CMK (cell line): ENCODE results near the gene HNRNPL.

ENCODE experiments used
- DNase-seq: peaks from one replicate; pipeline ENCODE4 v3.0.0-alpha.2; 2010; ENCODE audit warnings: low read depth

Gene HNRNPL

DNA sequence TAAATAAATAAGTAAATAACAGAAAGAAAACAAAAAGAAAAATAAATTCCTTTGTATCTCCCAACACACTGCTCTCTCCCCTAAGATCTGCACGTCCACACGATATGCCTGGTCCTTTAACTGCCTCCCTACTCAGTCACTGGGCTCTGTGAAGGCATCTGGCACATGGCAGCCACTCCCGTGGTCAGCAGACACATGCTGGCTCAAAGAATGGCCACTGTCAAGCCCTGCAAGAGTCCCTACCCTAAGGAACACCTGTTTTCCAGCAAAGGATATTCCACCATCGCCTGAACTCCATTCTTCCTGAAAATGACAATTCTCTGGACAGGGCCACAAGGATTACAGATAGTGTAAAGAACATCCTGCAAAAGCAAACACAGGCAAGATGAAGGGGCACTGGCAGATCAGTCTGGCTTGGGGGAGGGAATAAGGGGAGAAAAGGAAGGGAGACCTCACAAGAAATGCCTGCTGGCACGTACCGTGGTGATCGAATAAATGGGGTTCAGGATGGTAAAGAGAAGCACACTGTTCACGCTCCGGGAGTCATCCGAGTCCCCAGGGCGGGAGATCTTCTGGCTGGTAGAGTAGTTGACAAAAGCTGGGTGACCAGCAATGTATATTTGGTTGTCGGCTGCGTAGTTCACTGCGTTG, 4.3 kb downstream of the HNRNPL start:
- DNase-seq = no peak

DNA sequence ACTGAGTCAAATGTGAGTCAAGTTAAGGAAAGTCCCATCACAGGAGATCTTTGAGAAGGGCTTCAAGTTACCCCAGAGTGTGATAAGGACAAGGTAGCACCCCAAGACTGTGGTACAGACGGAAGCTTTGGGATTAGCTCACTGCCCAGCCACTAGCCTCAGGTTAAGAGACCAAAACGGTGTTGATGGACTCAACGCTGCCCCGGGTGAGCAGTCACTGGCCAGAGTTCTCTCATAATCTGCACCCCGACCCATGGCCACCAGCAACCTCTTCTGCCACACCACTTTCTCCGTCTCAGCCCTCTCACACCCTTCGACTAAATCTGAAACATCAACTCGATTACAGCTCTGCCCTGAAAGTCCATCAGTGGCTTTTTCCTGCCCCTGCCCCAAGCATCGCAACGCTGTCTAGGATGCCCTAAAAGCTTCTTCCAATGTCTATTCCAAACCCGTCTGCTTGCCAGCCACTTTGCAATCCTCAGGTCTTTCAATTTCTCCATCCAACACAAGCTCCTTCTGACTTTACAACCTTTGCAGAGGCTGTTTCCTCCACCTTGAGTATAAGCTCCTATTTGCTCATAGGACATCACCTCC, 5.6 kb downstream of the HNRNPL start:
- DNase-seq = no peak

DNA sequence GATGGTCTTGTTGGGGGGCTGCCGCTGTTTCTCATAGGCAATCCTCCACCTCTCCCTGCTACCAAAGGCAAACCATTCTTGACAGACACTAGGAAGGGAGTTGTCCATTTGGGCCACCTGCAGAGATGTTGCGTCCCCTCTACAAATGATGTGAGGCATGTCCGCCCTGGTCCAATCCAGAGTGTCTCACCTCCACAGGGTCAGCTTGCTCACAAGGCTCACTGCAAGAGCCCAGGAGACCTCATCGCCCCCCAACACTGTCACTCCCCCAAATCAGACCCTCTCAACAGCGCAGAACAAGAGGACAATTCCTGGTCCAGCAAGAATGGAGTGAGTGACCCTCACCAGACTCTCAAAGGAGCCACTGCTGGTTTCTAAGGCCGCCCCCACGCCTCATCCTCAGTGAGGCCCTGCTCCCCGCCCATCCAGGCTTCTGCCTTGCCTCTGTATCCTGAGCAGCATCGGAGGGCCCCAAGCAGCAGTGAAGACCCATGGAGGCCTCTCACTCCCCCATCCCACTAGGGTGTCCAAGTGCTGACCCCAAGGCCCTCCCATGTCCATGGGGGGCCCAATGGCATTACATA, 6.5 kb downstream of the HNRNPL start:
- no peak for DNase-seq

DNA sequence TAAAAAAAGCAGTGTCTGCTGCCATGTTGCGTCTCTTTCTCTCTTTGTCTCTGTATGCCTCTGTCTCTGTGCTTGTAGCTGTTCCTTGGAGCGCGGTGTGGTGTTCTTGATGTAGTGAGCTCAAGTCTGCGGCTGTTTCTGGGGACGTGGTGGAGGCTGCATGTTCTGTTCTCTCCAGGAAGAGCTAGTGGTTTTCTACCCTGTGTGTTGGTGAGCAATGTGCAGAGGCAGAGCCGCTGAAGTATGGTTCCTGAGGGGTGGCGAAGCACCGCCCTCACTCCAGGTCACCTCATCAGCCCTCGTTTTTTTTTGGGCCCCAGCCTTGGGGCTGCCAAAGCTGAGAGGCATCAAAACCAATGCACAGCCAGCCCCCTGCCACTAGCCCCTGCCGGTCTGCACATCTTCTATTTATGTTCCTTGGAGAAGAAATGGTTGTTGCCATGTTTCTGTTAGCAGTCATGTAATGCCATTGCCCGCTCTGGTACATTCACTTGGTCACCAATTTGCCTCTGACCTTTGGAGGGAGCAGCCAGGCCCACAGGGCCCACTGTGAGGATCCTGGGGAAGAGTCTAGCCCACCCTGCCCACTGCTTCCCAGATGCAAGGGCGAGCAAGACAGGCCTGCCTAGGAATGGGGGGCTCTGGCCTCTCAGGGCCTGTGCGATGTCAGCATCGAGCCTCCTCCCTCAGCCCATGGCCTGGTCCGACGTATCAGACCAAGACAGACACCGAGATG, 7.2 kb downstream of the HNRNPL start:
- DNase-seq = no peak

DNA sequence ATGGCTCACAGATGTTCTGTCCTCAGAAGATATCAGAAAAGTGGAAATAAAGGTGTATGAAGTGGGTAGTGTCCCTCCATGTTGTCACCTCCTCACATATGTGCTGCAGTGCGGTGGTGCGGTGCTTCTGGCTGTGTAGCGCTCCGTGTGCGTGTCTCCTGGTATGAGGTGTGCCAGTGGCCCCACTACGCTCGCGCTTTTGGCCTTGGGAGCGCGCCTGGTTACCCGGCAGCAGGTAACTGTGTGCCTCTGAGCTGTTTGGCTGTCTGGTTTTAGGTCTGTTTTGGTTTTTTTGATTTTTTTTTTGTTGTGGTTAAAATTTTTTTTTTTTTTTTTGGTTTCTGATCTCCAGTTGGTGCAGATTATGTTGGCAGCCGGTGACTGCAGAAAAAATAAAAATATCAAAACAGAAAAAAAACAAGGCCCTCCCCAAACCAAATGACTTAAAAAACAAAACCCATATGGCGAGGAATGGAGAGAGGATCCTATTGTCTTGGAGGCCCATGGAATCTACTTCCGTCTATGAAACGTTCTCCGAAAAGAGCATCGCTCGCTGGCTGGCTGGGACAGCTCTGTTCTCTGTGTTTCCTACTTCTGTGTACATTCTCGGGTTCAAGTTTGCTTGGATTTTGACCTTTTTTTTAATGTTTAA, 7.9 kb downstream of the HNRNPL start:
- DNase-seq = no peak

DNA sequence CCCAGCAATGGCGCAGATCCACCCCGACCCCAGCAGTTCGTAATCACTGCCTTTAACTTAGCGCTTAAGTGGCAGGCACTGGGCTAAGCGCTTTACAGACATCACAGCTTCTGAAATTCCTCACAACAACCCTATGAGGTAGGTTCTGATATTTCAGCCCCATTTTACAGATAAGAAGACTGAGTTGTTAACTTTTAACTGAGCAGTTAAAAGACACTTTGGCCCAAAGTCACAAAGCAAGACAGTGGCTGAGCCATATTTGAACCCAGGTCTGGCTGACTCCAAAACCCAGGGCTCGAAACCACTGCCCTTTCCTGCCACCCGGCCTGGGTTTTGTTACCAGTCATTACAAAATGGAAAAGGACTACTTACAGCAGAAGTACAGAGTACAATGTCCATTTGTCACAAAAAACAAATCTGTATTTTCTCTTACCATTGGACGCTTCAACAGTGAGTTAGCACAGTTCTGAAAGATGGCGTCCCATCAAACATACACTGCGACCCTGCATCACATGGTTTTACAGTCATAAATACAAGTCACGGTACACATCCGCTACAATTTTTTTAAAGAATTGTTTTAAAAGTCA, 8.5 kb downstream of the HNRNPL start:
- DNase-seq = no peak

DNA sequence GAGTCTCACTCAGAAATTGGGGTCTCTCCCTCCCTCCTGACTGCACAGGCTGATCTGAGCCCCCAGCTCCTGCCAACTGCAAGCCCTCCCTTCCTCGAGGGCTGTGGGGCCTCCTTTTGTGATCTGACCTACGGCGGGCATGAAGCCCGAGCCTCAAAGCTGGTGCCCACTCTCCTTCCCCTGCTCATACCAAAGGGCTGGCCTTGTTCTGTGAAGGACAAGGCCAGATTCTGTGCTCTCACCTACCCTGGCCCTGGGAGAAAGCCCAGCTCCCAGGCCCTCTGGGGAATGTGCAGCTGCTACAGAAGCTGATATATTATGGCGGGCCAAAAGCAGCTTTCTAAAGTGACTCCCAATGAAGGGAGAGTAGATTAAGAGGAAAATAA, 9.2 kb downstream of the HNRNPL start:
- no peak for DNase-seq

DNA sequence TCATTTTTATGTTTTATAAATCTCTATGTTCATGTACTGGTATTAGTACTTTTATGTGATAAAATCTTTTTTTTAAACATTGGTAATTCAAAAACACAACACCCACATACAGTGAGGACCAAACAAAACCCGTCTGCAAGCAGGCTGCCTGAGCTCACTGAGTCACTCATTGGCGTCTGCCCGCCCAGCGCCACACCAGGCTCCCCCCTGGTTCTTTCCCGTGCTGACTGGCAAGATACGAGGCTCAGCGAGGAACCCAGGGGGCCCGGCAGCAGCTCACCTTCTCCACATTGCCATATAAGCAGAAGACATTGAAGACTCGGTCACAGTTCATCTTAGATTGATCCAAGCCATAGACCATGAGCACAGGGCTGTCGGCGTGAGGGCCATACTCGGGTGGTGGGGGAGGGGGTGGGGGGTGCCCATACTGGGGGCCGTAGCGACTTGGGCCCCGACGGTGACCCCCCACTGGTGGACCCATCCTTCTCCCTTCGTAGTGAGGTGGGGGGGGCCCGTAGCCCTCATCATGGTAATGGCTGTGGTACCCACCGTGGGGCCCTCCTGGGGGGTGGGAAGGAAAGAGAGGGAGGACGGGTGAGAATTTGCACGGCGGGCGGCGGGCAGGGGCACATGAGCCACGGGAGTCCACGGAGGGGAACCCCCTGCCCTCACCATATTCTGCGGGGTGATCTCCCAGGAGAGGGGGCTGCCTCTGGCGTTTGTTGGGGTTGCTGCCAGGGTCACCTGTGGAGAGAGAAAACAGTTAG, 9.8 kb downstream of the HNRNPL start:
- DNase-seq = no peak

DNA sequence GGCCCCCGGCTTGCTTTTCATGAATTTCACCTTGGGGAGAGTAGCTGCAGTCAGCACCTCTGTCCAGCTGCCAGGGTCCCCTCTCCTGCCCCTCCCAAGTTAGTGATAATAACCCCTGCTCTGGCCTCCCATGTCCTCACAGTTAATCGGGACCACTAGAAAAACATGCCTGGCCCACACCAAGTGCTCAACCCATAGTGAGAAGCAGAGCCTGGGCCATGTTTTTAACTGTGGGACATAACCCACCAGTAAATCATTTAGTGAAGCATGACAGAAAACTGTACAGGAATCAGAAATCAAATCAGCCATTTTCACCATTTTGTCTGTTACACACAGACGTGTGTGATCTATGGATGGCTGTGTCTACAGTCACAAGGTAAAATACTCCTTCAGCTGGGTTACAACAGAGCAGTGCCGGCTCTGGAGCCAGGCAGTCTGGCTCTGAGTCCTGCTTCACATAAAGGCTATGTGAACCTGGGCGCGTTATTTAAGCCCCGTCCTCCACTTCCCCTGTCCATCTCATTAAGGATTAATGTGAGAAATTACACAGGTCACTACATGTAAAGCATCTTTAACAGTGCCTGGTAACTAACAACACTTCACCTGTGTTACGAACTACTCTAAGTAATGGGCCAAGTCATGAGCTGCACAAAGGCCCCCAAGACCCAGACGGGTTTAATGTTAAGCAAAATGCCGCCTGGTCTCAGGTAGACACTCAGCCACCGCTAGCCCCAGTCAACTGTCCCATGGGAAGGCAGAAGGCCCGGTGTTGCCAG, 10.6 kb downstream of the HNRNPL start:
- no peak for DNase-seq

DNA sequence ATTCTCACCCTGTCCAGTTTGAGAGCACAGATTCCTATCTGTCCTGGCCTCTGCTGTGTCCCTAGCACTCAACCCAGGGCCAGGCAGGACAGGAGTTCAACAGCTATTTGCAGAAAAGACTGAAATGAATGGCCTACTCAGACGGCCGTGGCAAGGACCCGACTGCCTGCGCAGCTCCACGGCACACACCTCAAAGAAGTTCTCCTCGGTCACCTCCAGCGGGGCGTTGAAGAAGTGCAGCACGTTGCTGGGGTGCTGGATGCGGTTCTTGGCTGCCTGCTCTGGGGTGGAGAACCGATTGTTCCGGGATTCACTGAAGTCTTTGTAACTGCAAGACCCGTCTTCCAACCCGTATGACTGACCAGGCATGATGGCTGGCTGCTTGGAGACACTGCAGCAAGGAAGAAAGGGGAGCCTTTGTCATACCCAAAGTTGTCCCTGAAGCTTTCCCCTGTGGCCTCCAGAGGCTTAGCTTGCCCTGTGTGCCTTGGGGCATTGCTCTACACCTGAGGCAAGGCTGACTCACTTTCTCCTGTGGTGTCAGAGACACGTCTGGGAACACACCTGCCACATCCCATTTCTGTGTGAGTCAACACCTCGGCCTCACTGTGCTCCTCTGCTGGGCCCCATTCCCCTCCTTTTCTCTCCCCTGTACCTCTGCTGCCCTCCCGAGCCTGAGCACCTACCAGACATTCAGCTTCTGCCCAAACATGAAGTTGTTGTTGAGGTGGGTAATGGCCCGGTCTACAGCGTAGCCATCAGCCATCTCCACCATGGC, 11.4 kb downstream of the HNRNPL start:
- no peak for DNase-seq

DNA sequence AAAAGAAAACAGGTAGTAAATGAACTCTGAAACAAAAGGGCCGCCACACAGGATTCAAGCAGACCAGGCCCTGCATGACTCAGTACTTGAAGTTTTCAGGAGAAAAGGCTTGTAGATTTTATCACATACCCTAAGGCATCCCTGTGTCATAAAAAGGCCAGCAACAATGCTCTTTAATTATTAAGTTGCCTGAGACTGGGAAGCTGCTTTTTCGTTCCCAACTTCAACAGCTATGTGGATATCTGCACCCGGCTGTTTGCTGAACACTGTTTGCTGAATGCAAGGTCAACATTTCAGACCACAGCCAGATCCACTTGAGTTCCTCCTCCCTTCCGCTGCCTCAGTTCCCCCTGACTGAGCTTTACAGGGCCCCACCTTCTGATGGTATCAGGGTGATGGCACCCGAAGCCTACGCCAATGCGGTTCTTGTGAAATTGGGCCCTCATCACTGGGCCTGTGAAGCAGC, 12.1 kb downstream of the HNRNPL start:
- DNase-seq = no peak

DNA sequence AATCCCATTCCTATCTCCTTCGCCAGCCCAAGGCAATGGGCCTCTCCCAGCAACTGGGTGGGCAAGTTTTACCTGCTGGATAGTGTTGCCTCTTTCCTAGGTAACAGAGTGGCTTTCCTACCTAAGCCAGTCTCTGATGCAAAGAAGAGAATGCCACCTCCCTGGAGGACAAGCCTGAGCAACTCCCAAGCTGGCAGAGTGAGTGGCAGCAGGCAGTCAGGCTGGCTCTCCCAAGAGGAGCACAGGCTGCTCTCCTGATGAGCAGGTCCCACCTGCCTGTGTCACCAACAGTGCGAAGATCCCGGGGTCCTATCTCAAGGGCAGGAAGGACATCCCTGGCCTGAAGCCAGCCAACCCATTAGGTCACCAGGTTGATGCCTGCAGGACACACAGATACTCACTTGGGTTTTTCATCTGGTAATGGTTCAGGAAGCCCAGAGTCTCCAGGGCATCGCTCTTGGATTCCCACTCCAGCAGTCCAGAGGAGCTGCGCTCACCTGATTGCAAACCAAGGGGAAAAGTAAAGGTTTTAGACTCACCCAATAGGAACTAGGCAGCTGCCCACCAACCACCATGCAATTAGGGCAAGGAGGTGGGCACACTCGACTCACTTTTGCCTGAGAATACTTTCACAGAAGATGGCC, 12.7 kb downstream of the HNRNPL start:
- no peak for DNase-seq

DNA sequence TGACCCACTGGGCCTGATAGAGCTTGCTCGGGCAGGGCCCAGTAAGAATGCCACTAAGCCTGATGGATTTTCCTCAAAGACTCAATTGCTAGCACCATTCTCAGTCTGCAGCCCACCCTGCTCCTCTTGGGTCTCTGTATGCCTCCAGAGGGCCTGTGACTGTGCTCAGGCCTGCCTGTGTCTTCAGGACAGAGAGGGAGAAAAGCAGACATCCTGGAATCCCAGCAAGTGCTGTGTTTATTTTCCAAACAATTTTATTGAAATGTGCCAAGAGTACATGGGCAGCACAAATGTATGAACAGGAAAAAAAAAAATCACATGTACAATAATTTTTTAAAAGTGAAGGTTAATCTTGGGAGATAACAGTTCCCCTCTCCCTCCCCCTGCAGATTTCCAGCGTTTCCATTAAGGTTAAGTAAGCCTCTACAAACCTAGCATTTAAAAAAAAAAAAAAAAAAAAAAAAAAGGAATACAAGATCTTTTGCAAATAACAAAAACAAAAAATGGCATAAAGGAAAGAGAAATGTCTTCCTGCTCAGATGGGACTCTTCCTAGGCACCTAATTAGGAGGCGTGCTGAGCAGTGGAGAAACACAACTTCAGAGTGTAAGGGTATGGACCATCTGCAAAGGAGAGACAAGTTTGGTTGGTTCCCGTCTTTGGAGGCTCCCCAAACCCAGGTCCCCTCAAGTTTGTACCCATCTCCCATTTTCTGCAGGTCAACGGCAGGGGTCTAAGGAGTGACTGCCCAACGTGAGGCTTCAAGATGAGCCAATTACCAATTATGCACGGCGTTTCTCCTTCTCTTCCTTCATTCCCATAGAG, 13.4 kb downstream of the HNRNPL start:
- DNase-seq = no peak

DNA sequence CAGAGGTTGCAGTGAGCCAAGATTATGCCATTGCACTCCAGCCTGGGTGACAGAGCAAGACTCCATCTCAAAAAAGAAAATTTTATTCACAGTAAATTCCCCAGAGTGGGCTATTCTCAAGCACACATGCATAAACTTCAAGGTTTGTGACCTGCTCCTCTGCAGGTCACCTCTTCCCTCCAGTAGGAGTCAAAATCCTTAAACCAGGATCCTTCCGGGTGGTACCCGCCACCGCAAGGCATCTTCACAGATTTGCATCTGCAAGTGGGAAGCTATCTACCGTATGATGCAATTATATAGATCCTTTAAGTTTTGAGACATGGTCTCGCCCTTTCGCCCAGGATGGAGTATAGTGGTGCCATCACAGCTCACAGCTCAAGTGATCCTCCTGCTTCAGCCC, 15.2 kb downstream of the HNRNPL start:
- DNase-seq = no peak

DNA sequence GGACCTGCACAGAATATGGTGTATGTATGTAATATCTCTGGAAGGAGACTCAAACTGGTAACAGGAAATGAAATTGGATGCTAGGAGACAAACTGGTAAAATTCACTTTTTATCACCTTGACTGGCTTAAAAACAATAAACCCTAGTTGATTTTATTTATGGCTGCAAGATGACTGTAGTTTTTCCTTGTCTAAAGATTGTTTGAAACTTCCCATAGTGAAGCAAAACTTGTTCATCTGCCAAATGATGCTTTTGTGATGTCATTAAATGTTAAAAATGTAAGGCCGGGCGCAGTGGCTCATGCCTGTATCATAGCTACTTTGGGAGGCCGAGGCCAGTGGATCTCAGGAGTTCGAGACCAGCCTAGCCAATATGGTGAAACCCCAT, 15.7 kb downstream of the HNRNPL start:
- DNase-seq = no peak

DNA sequence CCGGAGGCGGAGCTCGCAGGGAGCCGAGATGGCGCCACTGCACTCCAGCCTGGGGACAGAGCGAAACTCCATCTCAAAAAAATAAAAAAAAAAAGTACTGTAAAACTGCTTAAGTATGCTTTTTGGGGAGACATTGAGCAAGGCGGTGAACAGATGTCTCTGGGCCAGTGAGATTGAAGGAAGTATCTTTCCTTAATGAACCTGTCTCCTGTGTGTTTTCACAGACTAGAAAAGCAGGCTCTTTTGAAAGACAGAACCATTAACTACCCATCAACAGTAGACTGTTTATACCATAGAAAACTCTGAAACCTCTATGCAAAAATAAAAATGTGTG, 16.7 kb downstream of the HNRNPL start:
- DNase-seq = no peak

DNA sequence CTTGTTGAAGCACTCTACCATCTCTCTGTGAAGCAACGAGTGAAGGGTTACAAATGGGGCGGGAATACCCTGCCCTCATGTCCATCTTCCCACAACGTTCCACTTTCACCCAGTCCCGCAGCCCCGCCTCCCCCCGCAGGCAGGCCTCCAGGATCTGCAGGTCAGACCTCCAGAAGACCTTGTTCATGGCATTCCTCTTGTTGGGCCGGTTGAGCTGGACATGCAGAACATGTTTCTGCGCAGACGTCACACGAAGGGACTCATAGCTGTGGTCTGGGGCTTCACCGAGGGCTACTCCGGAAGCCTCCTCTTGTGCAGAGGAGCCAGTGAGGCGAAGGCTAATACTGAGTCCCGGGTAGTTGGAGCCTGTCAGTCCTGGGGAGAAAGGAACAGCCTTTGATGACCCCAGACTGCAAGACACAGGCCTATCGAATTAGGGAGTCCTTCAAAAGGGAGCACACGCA, 18.6 kb downstream of the HNRNPL start:
- no peak for DNase-seq

DNA sequence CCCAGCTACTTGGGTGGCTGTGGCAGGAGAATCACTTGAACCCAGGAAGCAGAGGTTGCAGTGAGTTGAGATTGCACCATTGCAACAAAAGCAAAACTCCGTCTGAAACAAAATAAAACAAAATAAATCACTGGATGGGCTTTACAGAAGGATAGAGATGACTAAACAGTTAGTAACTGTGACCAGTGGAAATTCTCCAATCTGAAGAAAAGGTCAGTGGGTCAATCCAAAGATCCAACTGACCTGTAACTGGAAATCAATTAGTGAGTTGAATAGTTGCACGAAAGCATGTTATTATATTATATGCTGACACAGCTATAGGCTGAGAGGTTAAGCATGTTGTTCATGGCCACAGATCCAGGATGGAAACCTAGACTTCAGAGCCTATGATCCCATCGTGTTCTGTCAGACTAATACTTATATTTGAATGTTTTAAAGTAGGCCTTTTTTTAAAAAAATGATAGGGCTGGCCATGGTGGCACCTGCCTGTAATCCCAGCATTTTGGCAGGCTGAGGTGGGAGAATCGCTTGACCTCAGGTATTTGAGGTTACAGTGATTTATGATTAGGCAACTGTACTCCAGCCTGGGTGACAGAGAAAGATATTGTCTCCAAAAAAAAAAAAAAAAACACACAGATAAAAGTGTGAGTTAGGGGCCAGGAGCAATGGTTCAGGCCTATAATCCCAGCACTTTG, 19.6 kb downstream of the HNRNPL start:
- no peak for DNase-seq
